NT2/D1 (cell line): ENCODE results near the gene TAOK3.

Experiments used
- DNase-seq: peaks from one replicate; pipeline ENCODE4 v3.0.0-alpha.2; 2011; ENCODE audit warnings: low read depth, low spot score
- H3K27me3 ChIP-seq: 2 replicates; pipeline ENCODE4 v1.6.0; 2011; ENCODE audit warnings: mild to moderate bottlenecking; ENCODE audit not compliant: insufficient read length, insufficient read depth
- H3K36me3 ChIP-seq: 2 replicates; pipeline ENCODE4 v1.6.1; 2011; ENCODE audit warnings: mild to moderate bottlenecking, low read length, mixed read lengths; ENCODE audit not compliant: insufficient read depth, insufficient read length
- H3K4me1 ChIP-seq: 2 replicates; pipeline ENCODE4 v1.5.1; 2011; ENCODE audit not compliant: insufficient read depth, insufficient read length
- H3K4me3 ChIP-seq: 2 replicates; pipeline ENCODE4 v1.5.1; 2011; ENCODE audit warnings: low read depth; ENCODE audit not compliant: insufficient read length
- H3K9ac ChIP-seq: 2 replicates; pipeline ENCODE4 v1.6.0; 2011; ENCODE audit warnings: low read depth; ENCODE audit not compliant: insufficient read length
- H3K9me3 ChIP-seq: 2 replicates; pipeline ENCODE4 v1.5.1; 2011; ENCODE audit warnings: mild to moderate bottlenecking, low read length; ENCODE audit not compliant: insufficient read depth
- SUZ12 ChIP-seq: IDR thresholded peaks from 2 replicates; pipeline ENCODE4 v1.6.1; 2011; ENCODE audit not compliant: insufficient read length, insufficient read depth; ENCODE audit errors: extremely low read depth
- YY1 ChIP-seq: IDR thresholded peaks from 2 replicates; pipeline ENCODE4 v1.6.1; 2011; ENCODE audit not compliant: insufficient read length, insufficient read depth
- ZNF274 ChIP-seq: IDR thresholded peaks from 2 replicates; pipeline ENCODE4 v1.6.1; 2011; ENCODE audit warnings: mild to moderate bottlenecking, low read depth, low read length

TAOK3 gene

DNA sequence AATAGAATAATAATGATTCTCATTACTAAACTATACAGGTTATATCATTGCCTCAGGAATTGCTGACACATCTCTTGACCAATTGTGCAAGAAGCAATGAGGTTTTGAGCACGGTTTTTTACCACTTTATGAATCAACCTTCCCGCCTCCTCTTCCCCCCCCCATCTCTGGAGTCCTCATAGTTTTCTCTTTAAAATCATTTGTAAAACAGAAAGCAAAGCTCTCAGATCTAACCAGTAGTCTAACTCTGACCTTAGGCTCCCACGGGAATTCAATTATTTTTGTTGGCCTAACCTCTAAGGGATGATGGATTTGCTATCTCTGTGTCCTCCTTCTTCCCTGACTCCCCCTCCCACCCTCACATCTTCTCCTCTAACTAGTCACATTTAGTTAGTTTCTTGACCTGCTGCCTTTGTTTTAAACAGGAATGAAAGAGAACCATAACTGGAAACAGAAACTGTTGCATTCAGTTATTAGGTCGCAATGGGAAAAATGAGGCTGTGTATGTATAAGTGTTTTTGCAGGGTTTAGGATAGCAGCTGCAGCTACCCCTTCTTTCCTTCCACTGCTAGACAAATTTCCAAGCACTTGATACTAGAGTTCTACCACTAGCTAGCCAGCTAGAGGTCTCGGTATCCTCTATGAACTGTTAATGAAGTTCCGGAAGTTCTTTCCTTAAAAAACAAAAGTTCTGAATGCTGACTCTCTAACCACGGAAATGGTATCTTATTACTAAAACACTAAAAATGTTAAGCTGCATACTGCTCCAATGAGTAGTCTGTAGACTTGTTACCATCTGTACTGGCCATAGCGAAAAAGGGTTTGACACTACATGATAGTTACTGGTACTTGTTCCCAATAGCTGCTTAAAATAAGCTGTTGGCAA is 65.4 kb downstream of the TAOK3 start:
- no peaks in the 10 kb centered on the region for H3K4me1 ChIP-seq
- H3K9ac ChIP-seq, result no peak overlapping the region
- no peak for TF ChIP-seq ZNF274
- TF ChIP-seq YY1, result no peak
- TF ChIP-seq SUZ12, result no peak
- no peaks in the 10 kb centered on the region for H3K9me3 ChIP-seq
- H3K4me3 ChIP-seq, result no peak overlapping the region
- H3K27me3 ChIP-seq, result no peaks in the 10 kb centered on the region
- no peaks in the 10 kb centered on the region for H3K36me3 ChIP-seq
- no peak for DNase-seq

DNA sequence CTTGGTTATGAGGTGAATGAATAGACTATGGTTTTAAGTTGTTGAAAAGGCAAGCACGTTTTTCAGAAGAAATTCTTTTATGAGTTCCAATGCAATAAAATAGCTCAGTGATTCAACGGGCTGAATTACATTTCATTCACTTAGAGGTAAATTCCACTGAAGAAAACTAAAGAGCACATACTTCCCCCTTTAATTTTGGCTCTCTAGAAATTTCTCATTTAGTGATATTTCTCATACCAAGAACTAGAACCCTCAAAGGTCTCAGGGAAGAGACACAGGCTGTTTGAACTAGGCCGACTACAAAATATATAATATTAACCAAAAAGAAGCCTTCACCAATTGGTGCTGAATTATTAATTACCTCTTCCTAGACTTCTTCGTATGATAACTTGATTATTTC is 68.6 kb downstream of the TAOK3 start:
- Histone ChIP-seq H3K36me3 (no peaks in the 10 kb centered on the region), H3K4me1 (no peaks in the 10 kb centered on the region), H3K9ac (no peak overlapping the region), H3K4me3 (no peak overlapping the region), H3K9me3 (no peaks in the 10 kb centered on the region), H3K27me3 (no peaks in the 10 kb centered on the region)
- DNase-seq, result no peak
- TF ChIP-seq ZNF274 (no peak), SUZ12 (no peak), YY1 (no peak)

DNA sequence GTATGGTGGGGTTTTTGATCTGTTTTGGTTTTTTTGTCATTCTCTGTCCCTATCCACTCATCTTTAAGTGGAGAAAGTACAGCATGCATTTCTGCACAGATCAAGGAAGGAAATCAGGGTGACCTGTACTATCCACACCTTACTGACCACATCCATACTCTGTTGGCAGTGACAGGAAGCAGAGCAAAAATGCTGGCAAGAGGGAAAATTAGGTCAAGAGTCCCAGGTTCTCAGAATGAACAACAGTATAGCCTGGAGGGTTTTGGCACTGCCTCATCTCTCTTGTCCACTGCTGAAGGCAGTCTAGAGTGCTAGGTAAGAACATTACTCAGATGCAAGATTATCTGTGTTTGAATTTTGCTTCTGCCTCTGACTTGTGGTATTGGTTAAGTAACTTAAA is 70.7 kb downstream of the TAOK3 start:
- TF ChIP-seq SUZ12 (no peak), YY1 (no peak), ZNF274 (no peak)

DNA sequence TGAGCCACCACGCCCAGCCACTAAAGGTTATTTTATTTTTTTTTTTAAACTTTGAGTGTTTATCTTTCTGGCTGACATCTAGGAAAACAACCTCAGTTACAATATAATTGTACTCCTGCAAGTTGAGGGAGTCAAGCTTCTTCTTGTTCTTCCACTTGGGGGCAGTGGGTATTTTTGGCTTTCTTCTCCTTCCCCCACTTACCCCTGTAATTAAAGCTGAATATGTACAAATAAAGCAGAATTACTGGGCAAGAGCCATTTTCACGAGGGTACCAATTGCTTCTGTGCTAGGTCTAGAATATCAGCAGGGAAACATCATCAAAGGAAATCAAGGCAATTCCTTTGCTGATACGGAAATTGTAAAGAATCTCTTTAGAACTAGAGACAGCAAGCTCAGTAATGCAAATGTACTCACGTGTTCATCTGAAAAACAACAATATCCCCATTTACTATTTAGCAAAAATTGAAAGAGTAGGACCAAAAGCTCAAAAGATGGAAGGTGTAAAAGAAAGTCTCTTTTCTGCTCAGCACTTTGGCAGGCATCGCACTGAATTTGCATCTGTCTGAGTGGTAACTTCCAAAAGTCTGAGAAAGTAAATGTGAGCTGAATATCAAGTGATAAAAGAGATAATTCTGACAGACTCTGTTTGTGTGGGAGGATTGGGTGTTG is 72.8 kb downstream of the TAOK3 start:
- H3K4me3 ChIP-seq, result no peak overlapping the region
- no peak for DNase-seq

More for the DNA sequence above, 70.7 kb downstream of the TAOK3 start:
- no peak for DNase-seq
- Histone ChIP-seq H3K36me3 (no peaks in the 10 kb centered on the region), H3K9me3 (no peaks in the 10 kb centered on the region), H3K4me3 (no peak overlapping the region), H3K4me1 (no peaks in the 10 kb centered on the region), H3K9ac (no peak overlapping the region), H3K27me3 (no peaks in the 10 kb centered on the region)

DNA sequence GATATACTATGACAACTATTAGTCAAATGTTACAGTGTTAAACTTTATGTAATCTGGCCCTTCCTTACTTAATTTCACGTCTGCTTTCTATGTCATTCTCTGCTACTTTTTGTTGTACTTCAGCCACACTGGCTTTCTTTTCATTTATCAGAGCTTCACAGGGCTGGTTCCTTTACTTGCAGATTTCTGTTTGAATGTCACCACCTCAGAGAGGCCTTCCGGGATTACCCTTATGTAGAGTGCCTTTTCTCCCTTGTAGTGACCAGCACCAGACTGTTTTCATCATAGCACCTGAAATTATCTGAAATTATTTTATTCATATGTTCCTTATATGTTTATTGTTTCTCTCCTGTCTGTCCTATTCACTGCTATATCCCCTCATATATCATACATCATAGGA is 75.4 kb downstream of the TAOK3 start:
- H3K9me3 ChIP-seq, result no peaks in the 10 kb centered on the region
- no peaks in the 10 kb centered on the region for H3K36me3 ChIP-seq
- H3K4me1 ChIP-seq, result no peaks in the 10 kb centered on the region
- H3K9ac ChIP-seq, result no peak overlapping the region
- no peak overlapping the region for H3K4me3 ChIP-seq
- no peak for TF ChIP-seq ZNF274
- no peak for TF ChIP-seq YY1
- TF ChIP-seq SUZ12, result no peak
- no peak for DNase-seq
- no peaks in the 10 kb centered on the region for H3K27me3 ChIP-seq

More for the DNA sequence above, 72.8 kb downstream of the TAOK3 start:
- Histone ChIP-seq H3K27me3 (no peaks in the 10 kb centered on the region), H3K9me3 (no peaks in the 10 kb centered on the region), H3K9ac (no peak overlapping the region), H3K36me3 (no peaks in the 10 kb centered on the region), H3K4me1 (no peaks in the 10 kb centered on the region)
- TF ChIP-seq YY1, result no peak
- no peak for TF ChIP-seq SUZ12
- TF ChIP-seq ZNF274, result no peak

DNA sequence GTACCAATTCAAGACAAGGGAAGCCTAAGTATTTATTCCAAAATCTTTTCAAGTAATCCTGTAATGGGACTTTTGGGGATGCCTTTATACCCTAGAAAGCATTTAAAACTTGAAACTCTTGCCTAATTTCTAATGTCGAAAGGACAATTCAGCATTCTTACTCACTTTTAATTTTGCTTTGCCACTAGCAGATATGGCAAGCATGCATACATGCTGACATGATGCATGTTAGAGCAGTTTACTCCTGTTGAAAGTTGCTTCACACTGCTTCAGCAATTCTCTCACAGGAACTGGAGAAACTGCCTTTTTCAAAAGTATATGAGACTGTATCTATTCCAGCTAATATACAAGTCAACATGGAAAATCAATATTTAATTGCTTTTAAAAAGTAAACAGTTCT is 79.9 kb downstream of the TAOK3 start:
- Histone ChIP-seq H3K36me3 (no peaks in the 10 kb centered on the region), H3K9me3 (no peaks in the 10 kb centered on the region), H3K9ac (no peak overlapping the region), H3K4me1 (no peaks in the 10 kb centered on the region), H3K27me3 (no peaks in the 10 kb centered on the region), H3K4me3 (no peak overlapping the region)
- no peak for DNase-seq
- no peak for TF ChIP-seq SUZ12
- no peak for TF ChIP-seq YY1
- TF ChIP-seq ZNF274, result no peak

DNA sequence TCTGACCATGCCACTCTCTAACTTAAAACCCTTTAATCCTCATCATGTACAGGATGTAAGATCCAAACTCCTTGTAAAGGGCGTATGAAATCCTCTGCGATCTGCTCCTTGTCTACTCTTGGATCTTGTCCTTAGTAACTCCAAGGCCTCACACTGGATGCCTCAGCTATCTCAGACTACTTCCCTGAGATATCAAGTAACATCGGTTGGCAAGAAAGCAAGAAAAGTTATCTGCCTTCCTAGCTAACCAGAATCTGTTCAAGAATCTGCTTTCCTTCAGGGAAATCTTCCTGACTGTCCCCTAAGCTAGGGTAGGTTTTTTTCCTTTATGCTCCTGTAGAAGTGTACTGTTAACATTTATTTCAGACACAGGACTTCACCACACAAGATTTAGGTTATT is 82.6 kb downstream of the TAOK3 start:
- Histone ChIP-seq H3K27me3 (no peaks in the 10 kb centered on the region), H3K4me1 (no peaks in the 10 kb centered on the region), H3K9me3 (no peaks in the 10 kb centered on the region), H3K4me3 (no peak overlapping the region), H3K9ac (no peak overlapping the region), H3K36me3 (no peaks in the 10 kb centered on the region)
- no peak for DNase-seq
- TF ChIP-seq SUZ12 (no peak), YY1 (no peak), ZNF274 (no peak)
